Measurements from ENCODE around the gene TLCD3B.
"Not testable (repeated sequence)": the region's sequence is repeated elsewhere in the genome, so short reads cannot be mapped to it uniquely, and the experiment has no call there.

Gene TLCD3B

DNA sequence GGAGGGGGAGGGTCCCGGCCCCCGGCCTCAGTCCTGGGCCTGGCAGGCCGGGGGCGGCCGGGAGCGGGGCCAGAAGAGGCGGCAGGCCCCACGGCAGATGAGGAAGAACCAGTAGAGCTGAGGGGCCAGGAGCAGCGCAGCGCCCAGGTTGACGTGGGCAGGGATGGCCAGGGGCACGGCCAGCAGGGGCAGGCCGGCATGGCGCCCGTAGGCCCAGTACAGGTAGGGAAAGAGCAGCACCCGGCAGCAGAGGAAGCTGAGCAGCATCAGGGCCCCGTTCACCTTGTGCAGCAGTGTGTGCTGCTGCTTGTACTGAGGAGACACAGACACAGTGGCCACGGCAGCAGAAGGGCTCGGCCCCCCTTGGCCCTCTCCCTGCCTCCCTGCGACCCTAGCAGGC lies 5.9 kb downstream of the TLCD3B start:
- no peak for DNase-seq

DNA sequence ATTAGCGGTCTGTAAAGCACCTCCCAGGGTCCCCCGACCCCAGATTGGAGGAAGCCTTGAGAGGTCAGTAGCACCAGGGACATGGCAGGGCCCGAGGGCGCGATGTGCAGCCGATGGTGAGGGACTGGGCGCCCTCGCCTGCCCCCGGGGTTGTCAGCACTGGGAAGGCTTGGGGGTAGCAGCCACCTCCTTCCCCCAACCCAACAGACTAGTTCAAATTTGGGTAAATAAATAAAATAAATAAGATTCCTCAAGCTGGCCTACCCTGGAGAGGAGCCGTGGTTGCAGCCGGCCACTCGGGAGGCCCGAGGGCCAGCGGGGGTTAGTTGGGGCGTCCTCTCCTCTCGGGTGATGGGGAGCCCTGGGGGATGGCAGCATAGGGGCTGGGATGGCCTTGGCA lies 6.6 kb downstream of the TLCD3B start:
- no peak for DNase-seq

DNA sequence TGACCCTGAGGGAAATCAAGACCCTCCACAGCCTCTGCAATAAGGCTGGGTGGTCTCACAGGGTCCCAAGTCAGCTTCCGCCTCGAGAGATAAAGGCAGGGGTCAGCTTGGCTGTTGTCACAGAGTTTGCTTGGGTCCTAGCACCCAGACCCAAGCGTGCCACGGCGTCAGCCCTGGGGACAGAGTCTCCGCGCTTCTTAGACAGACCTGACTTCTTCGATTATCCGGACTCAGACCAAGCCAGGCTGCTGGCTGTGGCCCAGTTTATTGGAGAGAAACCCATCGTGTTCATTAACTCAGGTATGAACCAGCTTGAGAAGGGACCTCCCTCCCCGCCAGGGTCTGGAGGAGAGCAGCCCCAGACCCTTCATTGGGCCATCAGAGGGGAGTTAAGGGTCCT lies 7.5 kb downstream of the TLCD3B start:
- no peak for DNase-seq

DNA sequence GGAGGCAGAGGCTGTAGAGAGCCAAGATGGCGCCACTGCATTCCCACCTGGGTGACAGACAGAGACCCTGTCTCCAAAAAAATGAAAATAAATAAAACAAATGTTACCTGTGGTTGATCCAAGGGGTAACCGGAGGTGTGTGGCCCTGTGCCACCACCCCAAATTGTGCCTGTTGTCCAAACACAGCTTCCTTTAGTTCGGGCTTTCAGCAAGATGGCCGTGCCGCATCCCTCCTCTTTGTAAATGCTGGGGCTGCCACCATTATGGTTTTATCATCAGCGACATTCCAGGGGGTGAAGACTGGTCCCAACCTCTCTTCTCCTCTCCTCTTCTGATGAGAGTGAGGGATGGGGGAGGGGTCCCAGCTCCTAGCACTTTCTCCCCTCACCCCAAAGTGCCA lies 8.2 kb downstream of the TLCD3B start, which contains the start of gene C16orf92:
Gene C16orf92 (plus strand): TSS at position 312 of the 400 bp plus-strand sequence. CDS start 143 bp downstream, outside the sequence.
- DNase-seq: no peak

DNA sequence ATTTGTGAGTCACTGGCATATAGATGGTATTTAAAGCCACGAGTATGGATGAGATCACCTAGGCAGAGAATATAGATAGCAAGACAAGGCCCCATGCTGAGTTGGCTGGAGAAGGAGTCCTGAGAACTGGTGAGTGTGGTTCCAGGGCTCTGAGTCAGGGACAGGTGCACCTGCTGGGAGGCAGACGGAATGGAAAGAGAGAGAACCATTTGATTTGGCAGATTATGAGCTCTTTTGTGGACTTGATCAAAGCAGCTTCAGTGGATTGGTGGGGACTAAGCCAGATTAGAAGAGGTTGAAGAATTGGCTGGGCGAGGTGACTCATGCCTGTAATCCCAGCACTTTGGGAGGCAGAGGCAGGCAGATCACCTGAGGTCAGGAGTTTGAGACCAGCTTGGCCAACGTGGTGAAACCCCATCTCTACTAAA lies 12.3 kb downstream of the TLCD3B start:
- DNase-seq: no peak

DNA sequence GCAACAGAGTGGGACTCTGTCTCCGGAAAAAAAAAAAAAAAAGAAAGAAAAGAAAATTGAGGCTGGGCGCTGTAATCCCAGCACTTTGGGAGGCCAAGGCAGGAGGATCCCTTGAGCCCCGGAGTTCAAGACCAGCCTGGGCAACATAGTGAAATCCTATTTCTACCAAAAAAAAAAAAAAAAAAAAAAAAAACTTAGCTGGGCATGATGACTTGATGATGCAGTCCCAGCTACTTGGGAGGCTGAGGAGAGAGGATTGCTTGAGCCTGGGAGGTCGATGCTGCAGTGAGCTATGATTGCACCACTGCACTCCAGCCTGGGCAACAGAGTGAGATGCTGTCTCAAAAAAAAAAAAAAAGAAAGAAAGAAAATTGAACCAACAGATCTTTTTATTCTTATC lies 13.1 kb downstream of the TLCD3B start:
- DNase-seq: not testable (repeated sequence)

DNA sequence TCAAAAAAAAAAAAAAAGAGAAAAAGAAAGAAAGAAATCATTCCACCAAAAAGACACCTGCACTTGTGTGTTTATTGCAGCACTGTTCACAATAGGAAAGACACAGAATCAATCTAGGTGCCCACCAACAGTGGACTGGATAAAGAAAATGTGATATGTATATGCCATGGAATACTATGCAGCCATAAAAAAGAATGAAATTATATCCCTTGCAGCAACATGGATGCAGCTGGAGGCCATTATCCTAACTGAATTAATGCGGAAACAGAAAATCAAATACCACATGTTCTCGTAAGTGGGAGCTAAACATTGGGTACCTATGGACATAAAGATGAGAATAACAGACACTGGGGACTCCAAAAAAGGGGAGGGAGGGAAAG lies 13.8 kb downstream of the TLCD3B start:
- no peak for DNase-seq

DNA sequence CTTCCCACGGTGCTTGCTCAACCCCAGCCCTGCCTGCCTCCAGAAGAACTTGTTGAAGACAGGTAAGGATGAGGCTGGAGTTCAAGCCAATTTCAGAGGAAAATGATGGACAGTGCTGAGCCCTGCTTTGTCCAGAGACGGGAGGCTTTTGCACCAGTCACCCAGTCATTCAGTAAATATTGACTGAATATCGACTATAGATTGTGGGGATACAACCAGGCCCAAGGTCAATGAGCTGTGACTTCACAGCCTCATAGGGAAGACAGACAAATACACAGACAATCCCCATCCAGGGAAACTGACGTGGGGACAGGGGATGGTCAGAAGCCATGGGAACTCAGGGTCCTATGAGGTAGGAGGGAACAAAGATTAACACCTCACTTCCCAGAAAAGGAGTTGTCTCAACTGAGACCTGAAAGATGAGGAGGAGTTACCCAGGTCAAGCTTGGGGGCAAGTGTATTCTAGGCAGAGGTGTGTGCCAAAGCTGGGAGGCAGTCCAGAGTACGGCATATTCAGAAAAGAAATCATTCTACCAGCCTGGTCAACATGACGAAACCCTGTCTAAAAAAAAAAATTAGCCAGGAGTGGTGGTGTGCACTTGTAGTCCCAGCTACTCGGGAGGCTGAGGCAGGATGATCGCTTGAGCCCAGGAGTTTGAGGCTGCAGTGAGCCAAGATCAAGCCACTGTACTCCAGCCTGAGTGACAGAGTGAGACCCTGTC lies 14.4 kb downstream of the TLCD3B start:
- DNase-seq: no peak

DNA sequence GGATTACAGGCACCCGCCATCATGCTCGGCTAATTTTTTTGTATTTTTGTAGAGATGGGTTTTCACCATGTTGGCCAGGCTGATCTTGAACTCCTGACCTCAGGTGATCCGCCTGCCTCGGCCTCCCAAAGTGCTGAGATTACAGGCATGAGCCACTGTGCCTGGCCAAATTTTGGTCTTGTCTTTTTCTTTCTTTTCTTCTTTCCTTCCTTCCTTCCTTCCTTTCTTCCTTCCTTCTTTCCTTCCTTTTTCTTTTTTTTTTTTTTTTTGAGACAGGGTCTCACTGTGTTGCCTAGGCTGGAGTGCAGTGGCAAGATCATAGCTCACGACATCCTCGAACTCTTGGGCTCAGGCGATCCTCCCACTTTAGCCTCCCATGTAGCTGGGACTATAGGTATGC lies 15.6 kb downstream of the TLCD3B start:
- not testable (repeated sequence) for DNase-seq

DNA sequence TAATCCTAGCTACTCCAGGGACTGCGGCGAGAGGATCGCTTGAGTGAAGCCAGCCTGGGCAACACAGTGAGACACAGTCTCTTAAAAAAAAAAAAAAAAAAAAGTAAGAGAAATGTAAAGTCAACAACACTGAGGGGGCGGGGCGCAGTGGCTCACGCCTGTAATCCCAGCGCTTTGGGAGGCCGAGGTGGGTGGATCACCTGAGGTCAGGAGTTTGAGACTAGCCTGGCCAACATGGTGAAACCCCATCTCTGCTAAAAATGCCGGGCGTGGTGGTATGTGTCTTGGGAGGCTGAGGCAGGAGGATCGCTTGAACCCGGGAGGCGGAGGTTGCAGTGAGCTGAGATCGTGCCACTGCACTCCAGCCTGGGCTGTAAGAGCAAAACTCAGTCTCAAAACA lies 18.5 kb downstream of the TLCD3B start:
- not testable (repeated sequence) for DNase-seq

DNA sequence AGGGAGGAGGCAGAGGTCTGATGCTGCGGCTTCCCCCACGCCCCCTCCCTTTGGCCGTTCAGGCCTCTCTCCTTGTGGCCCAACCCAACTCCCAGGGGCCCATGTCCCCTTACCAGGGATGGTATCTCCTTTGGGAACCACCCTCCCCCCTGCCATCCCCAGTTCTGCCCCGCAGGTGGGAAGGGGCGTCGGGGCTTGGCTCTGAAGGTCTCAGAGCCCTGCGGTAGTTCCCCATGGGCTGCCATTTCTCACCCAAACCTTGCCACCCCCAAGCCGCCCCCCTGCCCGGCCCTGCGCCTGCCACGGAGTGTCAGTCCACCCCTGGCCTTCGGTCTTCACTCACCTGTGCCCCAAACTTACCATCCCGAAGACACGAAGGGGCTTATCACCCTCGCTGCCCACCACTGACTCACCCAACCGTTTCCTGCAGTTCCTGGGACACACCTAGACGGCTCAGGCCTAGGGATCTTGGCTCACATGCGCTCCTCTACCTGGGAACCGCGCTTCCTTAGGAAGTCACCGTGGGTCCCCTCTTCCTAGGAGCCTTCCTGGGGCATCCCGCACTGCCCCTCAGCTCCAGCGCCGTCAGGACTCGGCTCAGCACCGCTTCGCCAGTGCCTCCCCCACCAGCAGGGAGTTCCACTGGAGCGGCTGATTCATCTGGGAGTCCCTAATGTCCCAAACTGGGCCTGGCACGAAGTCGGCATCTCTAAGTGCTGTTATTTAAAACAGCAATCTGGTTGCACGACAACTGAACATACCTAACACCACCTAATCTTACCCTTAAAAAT lies 19.2 kb downstream of the TLCD3B start:
- no peak for DNase-seq

DNA sequence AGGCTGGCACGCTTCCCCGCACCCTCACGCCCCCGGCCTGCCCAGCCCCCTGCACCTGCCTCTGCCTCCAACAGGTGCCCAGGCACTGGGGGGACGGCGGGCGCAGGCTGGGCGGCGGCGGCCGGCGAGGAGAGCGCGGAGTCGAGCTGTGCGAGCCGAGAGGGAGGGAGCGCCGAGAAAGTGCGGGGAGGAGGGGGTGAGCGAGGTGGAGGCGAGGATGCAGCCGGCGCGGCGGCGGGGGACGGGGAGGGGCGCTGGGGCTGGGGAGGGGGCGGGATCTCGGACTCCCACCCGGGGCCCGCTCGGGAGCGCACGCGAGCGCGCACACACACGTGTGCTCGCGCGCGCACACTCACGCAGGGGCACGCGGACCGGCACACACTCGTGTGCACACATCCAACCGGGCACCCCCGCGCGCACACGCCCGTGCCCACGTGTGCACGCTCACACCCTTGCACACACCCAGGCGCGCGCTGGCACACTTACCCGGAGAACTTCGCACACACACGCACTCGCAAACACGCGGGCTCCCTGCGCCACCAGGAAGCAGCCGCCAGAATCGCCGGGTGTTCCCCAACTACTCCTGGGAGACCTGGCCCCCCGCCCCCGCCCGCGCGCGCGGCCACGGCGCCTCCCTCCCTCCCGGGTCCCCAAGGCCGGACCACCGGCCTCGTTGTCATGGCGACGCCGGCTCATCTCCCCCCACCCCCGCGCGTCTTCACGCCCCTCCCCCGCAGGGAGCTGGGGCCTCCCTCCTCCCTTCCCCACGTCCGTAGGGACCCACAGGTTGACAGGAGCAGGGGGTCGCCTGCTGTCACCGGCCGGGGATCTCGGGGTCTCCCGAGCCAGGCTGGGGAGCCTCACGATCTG lies 20.0 kb downstream of the TLCD3B start, which contains the start of gene DOC2A:
Gene DOC2A (minus strand): TSS at position 184 of the 870 bp plus-strand sequence. CDS start 805 bp downstream, outside the sequence.
- DNase-seq: no peak

DNA sequence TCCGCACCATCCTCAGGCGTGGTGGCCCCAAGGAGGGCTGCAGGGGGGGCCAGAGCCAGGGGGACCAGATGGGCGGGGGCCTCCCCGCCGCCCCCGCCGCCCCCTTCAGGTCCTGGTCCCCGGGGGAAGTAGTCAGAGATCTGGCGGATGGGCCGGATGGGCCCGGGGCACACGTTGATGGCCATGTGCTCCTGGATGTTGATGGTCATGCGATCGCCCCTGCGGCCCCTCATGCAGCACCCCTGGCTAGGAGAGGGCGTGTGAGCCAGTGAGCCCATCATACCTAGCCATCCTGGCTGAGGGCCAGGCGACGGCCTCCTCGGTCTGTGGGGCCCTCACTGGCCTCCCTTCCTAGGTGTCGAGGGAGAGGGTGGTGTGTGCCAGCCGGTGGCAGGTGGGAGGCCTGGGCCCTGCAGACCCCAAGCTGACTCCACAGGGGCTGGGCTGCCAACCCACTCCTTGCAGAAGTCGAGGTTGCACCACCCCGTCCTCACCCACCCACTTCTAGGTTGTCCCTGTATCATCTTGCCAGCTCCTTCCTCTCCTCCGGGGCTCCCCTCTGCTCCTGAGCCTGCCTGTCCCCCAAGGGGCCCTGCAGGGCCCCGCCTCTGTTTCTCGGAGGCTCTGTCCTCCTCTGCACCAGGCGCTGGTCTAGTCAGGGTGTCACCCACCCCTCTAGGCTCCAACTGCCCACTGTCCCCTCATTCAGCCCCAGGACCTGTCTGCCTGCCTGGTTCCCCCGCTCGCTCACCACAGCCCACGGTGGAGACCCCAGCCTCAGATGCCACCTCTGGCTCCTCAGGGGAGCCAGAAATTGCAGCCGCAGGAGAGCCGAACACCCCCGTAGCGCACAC lies 20.9 kb downstream of the TLCD3B start:
- DNase-seq: no peak

DNA sequence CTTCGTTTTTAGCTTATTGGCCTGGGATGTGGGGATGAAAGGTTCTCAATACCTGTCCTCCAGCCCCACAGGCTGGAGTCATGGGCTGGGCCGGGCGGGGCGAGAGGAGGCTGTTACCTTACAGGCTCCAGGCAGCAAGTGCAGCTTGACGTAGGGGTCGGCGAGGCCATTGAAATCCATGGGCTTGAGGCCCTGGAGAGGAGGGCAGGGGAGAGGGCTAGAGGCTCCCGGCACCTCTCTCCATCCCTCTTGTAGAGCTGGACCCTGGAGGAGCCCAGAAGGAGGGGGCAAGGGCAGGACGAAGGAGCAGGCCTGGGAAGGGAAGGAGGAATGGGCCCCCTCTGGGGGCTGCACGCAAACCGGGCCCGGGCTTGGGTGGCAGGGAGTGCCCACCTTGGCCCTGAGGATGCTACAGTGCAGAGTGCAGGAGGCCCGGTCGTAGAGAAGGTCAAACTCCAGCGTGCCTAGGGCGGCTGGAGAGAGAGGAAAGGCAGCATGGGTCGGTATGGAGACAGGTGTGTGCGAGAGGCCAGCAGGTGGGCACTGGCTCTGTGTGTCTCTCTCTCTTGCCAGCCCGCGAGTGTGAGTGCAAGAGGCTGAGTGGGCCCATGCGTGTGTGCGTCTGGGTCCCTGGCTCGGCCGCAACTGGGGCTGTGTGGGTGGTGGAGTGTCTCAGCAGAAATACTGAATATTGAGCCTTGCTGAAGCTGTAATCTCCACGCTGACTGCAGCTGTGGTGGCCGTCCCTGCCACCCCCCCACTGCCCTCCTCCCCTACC lies 21.8 kb downstream of the TLCD3B start:
- DNase-seq: no peak

DNA sequence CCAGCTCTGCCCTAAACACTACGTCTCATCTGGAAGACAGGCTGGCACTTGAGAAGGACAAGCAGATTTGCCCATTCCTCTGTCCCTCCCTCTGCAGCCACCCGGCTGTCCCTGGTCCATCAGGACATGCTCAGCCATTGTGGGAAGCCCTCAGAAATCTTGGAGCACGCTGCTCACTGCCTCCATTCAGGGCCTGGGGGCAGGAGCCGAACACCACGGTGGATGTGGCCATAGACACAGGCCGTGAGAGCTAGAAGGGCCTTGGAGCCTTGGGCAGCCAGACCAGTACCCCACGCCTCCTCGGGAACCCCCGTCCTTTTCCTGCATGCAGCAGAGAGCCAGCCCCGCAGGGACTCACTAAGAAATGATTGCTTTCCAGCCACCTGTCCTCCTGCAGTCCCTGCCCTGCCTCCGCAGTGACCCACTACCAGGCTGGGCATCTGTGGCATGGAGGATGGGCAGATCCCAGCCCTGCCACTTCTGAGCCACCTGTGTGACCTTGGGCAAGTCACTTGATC lies 23.6 kb downstream of the TLCD3B start:
- no peak for DNase-seq

DNA sequence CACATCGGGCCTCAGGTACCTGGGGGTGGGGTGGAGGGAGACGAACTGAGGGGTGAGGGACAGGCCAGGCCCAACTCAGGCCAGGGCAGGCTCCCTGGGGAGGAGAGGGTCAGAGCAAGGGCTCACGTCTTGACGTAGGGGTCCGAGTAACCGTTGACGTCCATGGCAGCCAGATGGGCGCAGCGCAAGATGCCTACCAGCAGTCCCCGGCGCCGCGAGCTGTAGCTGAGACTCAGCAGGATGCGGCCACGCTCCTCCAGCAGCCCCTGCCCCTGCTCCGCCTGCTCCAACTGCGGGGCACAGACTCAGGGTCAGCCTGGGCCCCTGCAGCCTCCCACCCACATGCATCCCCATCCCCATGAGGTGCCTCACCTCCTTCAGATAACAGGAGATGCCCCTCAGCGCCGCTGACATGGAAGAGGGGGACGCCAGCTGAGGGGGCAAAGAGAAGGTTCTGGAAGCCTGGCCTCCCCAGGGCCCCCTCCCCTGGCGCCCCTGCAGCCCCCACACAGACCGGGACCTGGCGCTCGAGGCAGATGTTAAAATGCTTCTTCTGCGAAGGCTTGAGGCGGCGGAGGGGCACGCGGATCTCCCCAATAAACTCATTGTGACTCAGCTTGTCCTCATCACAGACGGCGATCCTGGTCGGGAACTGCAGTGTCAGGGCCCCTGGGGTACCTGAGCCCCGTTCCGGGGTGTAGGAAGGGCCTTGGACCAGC lies 24.3 kb downstream of the TLCD3B start:
- no peak for DNase-seq

DNA sequence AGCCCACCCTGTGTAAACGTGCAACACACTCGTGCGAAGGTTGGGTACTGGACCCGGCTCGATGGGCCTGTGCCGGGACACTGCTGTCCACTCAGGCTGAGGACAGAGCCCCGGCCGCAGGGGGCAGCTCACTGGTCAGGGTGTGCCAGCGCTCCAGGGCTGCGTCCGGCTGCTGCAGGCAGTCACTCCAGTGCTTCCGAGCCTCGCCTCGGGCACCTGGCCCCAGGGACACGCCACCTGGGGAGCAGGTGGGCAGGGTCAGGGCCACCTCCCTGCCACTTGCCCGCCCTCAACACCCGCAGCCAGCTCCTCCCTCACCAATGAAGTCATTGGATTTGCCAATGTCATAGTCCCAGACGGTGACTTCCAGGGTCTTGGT lies 25.0 kb downstream of the TLCD3B start:
- DNase-seq: no peak

DNA sequence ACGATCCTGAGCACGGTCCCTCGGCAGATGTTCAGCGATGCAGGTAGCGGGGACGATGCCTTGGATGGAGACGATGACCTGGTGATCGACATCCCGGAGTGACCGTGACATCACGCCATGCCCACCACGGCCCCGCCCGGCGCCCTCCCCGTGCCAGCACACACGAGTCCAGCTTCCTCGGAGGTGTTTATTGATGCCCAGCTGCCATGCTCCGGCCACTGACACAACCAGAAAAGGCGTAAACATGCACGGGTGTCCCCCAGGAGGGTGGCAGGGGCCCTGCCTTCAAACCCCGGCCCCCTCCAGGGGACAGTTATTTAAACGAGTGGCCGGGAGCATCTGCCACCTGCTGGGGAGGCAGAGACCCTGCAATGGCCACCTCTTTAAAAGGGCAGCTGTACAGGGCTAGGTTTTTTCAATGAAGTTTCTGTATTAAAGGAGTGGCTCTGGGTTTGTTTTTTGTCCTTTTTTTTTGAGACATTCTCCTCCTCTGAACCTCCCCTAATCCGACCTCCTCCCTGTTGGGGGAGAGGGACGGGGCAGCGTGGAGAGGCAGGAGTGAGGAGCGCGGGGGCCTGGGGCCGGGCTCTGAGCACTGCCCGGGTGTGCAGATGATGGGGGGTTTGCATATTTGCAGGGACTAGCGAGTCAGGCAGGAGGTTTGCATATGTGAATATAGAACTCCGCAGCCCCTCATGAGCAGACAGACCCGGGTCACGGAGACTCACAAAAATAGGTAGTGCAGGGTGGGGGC lies 25.6 kb downstream of the TLCD3B start:
- DNase-seq: no peak

DNA sequence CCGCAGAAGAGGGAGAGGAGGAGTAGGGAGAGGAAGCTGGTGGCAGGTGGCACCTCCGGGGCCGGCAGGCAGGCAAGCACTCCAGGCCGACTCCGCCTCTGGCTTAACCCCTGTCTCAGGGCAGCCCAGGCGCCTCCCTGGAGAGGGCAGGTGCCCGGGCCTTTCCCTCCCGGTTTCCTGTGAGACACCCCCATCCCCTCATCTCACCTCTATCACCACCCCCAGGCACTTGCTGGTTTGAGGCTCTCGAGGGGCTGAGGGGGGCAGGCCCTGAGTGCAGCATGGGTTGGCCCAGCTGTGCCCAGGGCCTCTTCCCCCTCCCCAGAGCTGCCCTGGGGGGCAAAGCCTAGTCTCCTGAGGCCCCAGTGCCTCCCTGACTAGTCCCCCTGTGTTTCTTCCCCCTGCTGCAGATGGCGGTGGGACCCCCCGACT lies 26.2 kb downstream of the TLCD3B start:
- no peak for DNase-seq

DNA sequence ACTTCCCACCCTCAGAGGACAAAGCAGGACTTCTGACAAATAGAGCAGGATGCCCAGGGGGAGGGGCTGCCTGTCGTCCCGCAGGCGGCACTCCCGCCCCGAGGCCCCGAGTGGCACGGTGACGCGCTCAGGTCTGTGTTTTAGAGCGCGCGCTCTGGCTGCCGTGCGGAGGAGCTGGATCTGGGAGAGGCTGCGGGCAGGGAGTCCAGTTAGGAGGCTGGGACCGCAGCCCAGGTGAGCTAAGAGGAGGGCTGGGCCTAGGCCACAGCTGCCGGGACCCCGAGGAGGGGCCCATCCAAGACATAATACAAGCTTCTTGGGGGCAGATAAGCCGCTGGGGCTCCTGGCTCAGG lies 26.7 kb downstream of the TLCD3B start:
- no peak for DNase-seq

Data from islet precursor cell (in vitro differentiated cells).